Activated CD8-positive, alpha-beta memory T cell treated with anti-CD3 and anti-CD28 coated beads, Interleukin-2, amount 50 U/mL, for 1 hour (primary cell): ENCODE data around the gene KCNV2.

Experiments
- DNase-seq: peaks from one replicate; pipeline ENCODE4 v3.0.0-alpha.2; 2020; ENCODE audit errors: extremely low read depth

The KCNV2 gene

DNA sequence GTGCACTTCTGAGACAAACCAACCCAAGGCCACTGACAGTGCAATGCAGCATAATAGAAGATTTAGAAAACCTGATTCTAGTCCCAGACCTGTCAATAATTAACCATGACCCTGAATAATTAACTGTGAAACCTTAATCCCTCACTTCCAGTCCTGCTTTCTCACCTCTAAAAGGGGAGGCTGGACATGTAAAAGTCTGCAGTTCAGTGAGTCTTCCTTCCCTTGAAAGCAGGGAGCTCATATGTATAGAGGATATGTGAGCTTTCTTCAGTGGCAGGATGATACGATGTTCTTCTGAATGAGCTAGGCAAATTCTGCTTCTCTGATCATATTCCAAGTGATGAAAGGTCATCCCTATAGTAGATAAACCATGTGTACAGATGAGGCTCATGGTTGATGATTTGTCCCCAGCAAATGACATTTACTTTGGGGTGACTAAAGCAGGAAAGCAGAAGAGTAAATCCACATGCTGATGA is 2.9 kb downstream of the KCNV2 start:
- no peak for DNase-seq

DNA sequence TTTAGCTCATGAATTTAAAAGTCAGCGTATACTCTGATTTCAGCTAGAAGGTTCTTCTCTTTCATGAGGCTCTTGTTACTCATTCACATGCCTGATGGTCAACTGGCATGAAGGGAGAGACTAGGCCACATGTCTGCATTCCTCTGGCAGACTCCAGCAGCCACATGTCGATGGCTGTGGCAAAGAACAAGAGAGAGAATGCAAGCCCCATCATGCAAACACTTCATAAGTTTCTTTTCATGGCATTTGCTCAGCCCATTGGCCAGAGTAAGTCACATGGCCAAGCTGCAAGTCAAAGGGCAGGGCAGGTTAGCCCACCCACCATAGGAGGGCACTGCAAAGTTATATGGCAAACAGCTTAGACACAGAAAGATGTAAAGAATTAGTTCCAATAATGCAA is 5.4 kb downstream of the KCNV2 start:
- DNase-seq = no peak

GRCh38 chr9:2723376-2724065 is 6.2 kb downstream of the KCNV2 start:
- DNase-seq = no peak

GRCh38 chr9:2725126-2725525 is 7.8 kb downstream of the KCNV2 start:
- no peak for DNase-seq

DNA sequence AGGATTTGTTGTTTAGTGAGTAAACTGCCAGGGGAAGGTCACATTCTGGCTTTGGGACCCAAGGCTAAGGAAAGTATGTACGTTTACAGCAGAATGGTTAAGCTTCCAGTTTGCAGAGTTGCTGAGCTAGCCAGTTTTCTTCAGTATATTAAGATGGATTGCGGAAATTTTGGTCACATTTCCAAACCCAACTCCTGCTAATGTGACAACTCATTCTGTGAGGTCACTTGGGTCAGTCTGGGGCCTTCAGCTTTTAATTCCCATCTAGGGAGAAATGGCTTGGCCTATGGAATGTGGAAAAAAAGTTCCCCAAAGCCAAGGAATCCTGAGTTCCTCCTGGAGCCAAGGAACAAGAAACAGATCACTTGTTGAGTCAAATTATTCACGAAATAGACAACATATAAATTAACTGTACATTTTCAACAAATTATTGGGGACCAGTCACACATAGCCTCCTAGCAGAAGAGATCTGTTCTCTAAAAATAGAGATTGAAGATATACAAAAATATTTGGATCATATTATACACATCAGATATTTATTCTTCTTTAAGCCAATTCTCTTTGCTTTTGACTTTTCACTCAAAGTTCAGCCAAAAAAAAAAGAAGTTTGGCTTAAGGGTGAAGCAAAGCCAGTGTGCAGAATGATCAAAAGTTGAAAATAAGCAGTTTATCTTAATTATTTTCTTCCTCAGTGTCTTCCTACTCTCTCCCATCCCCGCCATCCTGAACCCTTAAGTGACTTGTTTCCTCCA is 8.8 kb downstream of the KCNV2 start:
- DNase-seq = no peak

DNA sequence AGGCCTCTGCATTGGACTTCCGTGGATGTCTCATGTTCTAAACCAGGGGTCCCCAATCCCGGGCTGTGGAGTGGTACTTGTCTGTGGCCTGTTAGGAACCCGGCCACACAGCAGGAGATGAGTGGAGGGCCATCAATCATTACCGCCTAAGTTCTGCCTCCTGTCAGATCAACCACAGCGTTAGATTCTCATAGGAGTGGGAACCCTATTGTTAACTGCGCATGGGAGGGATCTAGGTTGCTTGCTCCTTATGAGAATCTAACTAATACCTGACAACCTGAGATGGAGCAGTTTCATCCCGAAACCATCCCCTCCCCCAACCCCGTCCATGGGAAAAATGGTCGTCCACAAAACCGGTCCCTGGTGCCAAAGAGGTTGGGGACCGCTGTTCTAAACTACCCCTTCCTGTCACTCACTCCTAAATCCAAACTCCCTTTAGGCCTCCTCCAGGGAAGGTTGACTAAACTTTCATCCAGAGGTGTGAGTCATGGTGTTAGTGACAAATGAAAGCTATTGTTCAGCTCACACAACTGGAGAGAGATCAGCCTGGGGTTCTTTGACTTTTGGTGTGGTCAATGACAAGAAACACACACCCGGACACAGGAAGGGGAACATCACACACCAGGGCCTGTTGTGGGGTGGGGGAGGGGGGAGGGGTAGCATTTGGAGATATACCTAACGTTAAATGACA is 9.5 kb downstream of the KCNV2 start:
- DNase-seq = no peak

DNA sequence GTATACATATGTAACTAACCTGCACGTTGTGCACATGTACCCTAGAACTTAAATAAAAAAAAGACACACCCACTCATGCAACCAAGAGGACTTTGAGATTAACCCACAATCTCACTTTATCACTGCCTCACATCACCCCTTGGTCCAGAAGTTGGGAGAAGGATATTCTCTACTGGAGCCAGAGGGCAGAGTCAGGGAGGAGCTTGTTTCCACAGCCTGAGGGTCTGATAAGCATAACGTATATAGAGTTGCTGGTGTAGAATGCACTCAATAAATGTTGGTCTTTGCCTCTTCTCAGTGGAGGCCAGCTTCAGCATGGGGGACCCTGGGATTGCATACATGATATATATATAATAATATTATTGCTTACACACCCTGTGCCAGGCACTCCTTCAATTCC is 10.1 kb downstream of the KCNV2 start:
- no peak for DNase-seq

DNA sequence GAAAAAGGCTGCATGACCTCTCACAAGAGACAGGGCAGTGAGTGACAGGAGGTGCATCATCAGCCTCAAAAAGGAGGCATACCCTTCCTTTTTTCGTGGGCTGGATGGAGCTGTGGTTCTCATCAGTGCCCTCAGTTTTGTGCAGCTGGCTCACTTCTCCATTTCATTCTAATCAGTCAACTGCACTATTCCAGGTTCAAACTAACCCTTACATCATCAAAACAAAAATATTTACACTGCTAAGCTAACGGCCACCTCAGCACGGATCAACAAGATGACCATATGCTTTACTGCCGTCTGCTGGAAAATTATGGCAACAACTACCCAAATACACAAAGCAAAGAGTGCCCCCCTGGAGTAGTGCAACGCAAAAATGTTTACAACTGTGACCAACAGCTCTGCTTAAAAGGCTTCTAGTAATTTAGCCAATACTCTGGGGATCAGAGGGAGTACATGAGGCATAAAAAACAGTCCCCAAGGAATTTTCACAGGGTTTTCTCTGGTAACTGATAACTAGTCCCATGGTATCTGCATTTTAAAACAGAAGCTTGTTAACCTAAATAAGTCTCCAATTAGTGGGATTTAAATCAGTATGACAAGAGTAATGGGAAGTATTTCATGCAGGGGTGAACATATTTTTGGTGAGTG is 10.8 kb downstream of the KCNV2 start:
- no peak for DNase-seq

- no peak for DNase-seq
Observed at GRCh38 chr9:2729003-2729402, 11.7 kb downstream of the KCNV2 start.

DNA sequence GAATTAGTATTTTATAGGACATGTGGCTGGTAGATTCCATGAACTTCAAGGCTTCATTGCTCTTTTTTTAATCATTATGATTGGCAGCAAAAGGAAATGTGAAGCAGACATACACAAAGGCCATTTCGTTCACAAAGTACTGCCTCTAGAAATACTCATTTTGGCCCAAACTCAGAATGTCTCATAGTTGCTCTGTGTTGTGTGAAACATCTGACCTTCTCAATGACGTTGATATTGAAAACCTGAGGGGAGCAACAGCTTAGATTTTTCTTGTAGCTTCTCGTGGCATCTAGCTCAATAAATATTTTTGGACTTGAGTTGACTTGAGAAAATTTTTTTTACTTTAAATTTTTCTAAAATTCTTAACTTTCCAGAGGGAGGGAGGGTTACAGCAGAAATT is 12.4 kb downstream of the KCNV2 start:
- DNase-seq = no peak

GRCh38 chr9:2730971-2731370 is 13.7 kb downstream of the KCNV2 start:
- DNase-seq = no peak

DNA sequence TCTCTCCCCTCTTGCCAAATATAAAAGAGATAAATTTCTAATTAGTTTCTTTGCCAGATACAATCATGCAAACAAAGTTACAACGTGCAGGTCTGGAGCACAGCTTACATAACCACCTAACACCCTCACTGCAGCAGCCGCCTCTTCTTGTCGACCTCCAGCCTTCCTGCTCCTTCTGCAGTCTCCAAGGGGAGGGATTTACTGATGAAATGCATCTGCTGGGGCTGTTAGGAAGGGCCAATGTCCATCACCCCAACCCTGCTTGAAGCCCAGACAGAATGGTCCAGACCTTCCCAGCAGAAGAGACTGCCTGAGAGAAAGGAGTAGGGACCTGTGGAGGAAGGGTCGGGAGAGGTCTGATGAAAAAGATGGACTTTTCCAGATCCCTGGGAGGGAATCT is 15.2 kb downstream of the KCNV2 start:
- DNase-seq = no peak

- DNase-seq = no peak
Observed at GRCh38 chr9:2740616-2741015, 23.3 kb downstream of the KCNV2 start.

DNA sequence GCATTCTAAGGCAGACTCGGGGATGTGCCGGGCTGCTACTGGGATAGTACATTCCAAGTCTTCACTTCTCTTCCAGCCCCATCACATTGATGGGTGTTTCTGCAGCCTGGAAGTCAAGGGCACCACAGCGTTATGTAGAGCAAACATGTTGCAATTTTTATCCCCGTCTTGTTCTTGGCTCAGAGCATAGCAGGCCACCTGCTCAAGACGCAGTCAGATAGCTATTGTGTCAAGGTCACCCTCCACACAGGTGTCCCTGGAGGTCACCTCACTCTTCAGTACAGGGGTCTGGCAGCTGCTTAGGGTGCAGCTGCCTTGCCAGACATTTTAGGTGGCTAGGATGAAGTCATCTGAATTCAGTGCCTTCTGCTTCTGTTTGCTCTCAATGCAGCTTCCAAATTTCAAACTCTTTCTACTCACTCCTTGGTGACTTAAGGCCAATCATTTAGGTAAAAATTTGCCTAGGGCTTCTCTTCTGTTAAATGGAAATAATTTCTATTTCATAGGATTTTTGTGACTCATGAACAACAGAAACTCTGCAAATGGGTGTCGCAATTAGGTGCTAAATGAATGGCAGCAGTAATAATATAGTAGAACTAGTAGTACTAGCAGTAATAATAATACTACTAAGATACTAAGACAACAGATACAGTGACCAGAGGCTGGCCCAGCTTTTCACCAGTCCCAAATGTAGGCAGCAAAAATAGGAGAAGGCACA is 24.3 kb downstream of the KCNV2 start:
- no peak for DNase-seq

GRCh38 chr9:2742214-2742613 is 24.9 kb downstream of the KCNV2 start:
- DNase-seq = no peak

DNA sequence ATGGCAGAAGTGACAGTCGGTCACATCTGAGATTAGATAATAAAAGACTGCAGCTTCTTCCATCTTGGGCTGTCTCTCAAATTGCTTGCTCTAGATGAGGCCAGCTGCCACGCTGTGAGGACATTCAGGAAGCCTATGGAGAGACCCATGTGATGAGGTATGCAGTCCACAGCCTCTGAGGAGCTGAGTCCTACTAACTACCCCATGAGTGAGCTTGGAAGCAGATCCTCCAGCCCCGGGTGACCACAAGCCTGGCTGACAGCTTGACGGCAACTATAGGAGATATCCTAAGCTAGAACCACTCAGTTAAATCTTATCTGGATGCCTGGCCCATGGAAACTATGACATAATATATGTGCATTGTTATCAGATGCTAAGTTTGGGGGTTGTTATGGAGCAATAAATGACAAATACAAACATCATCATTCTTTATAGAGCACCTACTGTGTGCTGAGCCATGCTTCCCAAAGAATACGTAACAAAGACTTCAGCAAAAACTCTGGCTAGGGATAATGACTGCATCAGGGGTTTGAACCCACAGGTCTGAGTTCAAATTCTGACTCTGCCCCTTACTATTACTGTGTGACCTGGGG is 26.7 kb downstream of the KCNV2 start:
- DNase-seq = no peak

- no peak for DNase-seq
Observed at GRCh38 chr9:2745560-2746380, 28.5 kb downstream of the KCNV2 start.

DNA sequence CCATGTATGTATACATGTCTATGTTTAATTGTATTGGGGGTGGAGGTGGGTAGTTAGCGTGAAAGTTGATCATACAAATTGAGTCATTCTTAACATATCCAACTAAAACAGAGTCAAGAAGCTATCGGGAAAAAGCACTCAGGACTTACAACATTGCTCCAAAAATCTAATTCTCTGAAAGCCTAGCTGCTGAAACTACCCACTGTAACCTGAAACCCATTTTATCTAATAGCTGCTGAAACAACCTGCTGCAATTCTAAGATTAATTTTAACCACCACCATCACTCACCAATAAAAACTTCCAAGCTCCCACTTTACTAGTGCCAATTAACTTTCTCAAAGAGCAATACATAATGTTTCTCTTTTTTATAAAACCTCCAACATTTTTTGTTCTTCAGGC is 32.2 kb downstream of the KCNV2 start:
- no peak for DNase-seq

- DNase-seq = no peak
Observed at GRCh38 chr9:2755285-2755684, 38.0 kb downstream of the KCNV2 start.

GRCh38 chr9:2758162-2758897 is 41.0 kb downstream of the KCNV2 start:
- DNase-seq = no peak
